GM19025 (cell line): ENCODE measurements around the gene KCNK5.

ENCODE experiments used
- ATAC-seq: cut with Tn5 transposase; IDR thresholded peaks from one replicate; pipeline ENCODE4 v1.9.1; 2021; ENCODE audit warnings: mild to moderate bottlenecking, low read depth, moderate library complexity; ENCODE audit not compliant: unreplicated experiment

The KCNK5 gene

DNA sequence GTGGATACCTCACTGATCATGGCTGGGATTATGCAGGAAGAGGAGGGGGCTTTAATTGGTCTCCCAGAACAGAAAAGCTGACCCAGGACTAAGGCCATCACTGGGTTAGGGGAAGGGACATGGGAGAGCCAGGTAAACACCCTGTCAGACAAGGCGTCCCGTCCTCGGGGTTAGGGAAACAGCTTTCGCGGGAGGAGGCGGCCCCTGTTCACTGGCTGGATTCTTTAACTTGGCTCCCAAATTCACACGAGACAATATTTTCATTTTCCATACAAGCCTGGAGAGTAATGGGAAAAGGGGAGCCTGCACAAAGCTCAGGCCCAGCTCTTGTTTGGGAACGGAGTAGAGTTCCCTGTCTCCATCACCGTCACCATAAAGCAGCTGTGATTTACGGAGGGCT is 29.3 kb downstream of the KCNK5 start:
- ATAC-seq: no peak

DNA sequence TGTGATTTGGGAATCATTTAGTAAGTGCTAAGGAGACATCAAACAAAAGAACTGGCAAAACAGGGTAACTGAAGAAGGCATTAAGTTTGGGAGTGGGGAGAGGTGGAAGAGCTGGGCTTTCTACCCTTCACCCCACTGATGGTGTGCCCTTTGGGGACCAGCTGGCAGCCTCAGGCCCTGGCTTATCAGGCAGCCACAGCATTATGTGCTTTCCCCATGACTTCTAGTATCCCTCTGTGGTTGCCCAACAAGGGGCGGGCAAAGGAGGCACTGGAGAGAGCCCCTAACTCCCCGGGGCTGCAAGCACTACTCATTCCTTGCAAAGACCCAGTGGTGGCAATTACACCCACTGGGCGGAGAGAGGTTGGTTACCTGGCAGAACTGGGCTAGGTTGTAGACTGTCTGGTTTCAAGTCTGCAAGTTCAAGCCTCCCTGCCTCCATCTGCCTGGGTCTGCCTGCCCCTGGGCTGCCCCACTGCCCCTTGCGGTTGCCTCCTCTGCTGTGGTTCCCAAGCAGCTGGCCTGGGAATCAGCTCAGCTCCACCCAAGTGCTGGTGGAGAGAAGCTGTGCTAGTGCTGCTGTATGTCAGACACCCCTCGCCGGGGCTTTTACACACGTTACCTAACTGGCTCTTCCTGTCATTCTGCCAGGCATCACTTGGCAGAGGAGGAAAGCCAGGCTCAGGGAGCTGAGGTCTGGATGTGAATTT is 29.9 kb downstream of the KCNK5 start:
- ATAC-seq: no peak

DNA sequence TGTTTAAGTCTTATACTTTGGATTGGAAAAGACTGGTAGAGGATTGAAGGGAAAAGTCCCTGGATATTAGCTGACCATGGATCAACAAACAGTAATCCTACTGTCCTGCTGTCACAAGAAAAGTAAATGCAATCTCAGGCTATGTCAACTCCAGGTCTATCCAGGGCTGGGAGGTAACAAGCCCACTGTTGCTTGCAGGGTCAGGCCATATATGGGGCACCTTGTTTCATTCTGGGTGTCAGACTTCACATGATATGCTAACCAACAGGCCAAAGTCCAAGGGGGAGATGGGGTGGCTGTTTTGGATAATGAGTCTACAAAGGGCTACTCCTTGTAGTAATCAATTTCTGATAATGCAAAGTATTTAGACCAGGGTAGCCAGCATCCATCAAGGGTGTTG is 30.7 kb downstream of the KCNK5 start:
- ATAC-seq: no peak

DNA sequence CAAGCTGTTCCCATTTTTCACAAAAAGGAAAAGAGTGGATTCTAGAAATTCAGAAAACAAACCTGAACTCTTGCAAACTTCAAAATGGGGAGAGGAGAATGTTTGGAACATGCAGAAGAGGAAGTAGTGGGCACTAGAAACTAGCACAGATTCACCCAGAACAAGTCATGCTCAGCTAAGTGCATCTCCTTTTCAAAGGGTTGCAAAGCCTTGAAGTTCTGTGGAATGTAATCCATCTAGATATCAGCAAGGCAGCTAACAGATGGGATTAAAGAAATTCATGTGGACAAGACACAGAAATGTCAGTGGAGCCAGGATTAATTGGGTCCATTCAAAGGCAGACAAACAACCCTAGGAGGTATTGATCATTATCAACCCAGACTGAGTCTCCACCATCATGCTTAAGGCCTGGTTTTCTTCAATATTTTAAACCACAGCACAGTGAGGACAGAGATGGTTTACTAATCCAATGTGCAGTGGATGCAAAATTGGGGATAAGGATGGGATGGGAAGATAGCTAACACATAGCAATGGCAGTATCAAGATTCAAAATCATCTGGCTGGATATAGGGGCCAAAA is 31.3 kb downstream of the KCNK5 start:
- no peak for ATAC-seq

DNA sequence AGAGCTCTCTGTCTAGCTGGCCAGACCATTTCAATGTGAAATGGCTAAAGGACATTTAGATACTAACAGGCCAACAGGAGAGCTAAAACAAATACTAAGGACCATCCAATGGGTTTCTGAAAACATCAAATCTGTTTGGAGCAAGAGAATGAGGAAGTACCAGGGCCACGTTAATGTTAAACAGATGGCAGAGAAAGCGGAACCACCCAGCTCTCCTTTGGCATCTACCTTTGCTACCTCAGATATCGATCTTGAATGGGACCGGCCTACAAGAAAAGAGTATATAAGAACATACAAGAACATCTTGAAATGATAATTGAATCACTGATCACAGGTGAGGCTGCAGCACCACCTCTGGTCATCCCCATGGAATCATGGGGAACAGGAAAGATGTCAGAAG is 31.8 kb downstream of the KCNK5 start:
- ATAC-seq: no peak

DNA sequence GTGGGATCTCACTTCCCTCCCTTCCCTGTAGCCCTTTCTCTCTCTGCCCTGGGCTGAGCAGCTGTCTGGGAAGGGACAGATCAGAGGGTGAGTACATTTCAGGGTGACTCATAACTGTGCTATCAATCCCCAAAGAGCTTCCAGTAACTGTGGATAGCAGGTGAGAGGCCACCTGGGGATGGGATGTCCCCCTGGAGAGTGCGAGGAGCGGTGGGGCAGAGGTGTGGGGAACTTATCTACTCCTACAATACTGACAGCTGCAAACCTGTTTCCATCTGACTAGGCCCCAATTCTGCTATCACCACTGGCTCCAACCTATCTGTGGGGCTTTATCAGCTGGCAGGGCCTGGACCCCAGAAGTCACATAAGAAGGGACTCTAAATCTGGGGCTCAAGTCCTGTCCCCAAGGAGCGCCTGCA is 32.6 kb downstream of the KCNK5 start:
- no peak for ATAC-seq

DNA sequence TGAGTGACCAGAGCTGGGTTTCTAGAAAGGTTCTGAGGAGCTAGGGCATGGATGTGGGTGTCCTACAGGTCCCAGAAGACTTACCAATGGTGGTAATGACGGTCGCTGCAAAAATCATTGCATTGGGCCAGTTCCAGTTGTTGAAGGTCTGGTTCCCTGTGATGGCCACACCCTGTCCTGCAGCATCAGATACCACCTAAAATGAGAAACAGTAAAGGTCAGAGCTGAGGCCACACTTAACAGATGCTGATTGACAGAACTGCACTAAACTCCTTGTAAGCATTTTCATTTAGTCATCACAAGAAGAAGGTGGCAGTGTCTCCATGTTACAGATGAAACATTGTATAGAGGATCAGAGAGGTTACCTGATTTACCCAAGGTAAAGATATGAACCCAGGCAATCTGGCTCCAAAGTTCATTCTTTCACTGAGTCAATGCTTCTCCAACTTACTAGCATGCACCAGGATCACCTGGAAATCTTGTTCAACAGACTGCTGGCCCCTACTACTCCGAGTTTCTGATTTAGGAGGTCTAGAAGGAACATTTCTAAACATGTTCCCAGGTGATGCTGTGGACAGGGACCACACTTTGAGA is 33.4 kb downstream of the KCNK5 start:
- no peak for ATAC-seq

DNA sequence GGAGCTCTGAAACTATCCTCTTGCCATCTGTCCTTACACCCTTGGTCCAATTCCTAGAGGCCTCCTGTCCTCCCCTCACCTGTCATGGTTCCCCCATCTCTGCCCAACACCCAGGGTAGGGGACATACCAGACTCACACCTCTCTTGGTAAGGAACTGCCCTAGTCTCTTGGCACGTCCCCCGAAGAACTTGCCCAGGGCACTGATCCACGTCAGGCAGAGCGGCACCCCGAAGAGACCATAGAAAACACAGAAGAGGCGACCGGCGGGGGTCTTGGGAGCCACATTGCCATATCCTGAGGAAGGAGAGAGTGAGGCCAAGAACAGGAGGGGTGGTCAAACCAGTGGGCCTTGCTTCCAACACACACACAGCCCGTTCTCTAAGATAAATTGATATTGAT is 34.8 kb downstream of the KCNK5 start:
- ATAC-seq: no peak

DNA sequence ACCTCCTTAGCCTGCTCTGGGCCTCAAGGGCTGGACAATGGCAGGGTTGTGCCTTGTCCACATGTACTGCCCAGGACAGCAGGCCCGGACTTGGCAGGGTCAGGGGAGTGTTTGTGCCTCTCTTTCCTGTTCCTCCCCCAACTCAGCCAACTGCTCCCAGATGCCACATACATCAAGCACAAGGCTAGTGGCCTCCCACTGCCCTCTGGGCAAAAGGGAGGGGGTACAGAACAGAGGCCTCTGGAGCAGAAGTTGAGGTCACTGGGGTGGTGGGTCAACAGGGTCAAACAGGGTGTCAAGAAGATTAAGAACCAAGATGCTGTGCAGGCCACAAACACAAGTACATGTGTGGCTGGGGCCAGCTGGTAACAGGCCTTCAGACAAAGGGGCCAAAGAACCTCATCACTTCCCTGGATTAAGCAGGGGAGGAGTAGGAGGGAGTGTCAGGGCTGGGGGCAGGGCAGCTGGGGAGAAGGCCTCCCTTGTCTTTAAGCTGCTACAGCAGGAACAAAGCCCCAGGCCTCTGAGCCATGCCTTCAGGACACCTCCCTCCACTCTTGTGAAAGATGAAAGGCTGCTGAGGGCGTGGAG is 36.0 kb downstream of the KCNK5 start:
- no peak for ATAC-seq

DNA sequence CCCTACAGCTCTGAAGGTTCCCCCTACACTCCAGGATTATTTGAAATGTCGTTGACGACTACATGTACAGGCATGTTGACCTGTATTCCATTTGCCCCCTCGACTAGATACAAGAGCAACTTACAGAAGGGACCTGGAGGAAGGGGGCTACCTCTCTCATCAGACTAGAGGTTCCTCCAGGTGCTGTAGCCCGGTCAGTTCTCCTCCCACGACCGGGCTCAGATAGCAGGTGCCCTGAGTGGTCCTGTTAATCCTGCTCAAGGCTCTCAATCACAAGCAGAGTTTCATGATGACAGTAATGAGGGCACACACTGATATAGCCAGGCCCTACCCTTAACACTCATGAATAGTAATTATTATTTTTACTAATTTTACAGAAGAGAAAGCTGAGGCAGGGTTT is 36.5 kb downstream of the KCNK5 start:
- ATAC-seq: no peak

DNA sequence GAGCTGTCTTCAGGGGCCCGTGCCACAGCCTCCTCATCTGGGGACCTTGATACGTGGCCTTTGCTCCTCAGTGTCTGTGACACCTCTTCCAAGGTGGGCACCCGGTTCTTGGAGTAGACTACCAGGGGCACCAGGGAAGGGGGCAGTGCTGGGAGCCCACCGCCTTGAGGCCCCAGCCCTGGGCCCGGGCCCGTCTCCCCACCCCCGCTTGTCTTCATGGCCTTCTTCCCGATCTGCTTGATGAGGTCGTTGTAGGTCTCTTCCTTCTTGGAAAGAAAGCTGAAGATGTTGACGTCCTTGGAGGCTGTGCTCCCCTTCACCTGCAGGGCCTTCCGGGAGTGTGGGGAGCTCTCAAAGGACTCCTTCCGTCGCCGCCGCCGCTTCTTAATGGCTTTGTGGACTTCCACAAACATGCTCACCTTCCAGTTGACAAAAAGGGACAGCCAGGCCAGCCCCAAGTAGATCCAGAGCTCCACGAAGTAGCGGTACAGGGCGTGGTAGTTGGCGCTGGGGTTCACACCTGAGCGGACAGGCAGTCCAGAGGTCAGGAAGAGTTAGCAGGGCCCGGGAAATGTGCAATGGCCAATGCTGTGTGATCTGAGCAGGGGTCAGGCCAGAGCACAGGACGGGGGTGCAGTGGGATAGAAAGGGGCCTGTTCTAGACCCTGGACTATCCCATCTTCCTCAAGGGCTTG is 37.9 kb downstream of the KCNK5 start:
- ATAC-seq: no peak

DNA sequence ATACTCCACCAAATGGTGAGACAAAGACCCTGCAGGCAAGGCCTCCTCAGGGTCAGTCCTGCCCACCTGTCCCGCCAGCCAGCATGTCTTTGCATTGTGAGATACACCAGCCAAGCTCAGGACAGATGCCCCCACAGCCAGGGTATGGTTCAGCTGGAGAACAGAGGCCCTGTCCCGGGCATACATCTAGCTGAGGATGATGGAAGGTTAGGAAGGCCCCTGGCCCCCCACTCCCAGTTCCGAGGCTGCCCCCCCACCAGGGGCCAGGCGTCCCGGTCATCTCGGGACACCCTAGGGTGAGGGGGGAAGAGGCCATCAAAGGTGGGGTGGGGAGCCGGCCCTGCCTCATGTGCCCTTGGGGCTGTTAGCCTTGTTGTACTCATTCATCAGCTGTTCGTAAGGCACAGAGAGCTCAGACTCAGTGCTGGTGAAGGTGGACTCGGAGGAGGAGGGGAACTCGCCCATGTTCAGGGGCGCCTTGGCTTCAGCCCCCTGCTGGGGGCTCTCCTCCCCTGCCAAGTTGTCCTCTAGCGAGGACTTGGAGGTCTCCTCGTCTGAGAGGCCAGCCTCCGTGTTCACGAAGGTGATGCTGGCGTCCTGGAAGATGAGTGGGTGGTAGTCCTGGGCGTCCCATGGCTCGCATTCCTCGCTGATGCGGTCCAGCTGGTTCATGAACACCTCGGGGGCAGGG is 38.6 kb downstream of the KCNK5 start:
- ATAC-seq: no peak

DNA sequence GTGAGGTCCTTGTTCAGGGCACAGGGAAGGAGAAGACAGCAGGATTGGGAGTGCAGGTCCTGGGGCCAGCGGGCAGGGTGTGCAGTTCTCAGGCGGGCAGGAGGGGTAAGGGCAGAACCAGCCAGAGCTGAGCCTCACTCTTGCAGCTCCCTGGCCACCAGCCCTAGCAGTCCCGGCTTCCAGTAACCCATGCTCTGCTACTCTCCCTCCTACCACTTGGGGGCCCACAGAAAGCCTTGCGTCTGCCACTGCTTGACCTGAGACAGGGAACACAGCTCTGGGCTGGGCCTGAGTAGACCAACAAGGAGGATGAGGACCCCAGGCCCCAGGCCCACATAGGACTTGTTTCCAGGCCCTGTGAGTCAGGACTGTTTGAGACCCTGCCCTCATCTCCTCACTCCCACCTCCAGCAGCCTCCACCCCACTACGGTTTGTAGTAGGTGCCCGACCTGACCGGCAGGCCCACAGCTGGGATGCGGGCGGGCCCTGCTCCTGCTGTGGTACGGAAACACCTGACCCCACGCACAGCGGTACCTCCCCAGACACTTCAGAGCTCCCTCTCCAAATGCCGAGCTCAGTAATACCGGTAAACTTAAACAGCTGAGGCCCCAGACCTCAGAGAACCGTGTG is 39.2 kb downstream of the KCNK5 start:
- ATAC-seq: no peak

DNA sequence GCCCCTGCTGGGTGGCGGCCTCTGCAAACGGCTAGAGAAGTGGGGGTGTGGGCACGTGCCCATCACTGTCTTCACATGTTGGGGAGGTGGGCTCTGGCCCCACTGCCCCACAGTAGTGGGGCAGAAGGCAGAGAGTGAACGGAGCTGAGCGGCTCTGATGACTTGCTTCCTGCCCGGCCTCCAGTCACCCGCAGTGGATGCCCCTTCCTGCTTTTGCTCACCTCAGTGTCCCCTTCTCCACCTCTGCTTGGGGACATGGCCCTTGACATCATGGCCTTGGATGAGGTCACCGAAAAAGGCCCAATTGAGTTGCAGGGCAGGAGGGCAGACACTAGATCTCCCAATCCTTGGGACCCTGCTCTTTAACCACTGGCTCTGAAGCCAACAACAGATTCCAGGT is 40.1 kb downstream of the KCNK5 start:
- ATAC-seq: no peak

DNA sequence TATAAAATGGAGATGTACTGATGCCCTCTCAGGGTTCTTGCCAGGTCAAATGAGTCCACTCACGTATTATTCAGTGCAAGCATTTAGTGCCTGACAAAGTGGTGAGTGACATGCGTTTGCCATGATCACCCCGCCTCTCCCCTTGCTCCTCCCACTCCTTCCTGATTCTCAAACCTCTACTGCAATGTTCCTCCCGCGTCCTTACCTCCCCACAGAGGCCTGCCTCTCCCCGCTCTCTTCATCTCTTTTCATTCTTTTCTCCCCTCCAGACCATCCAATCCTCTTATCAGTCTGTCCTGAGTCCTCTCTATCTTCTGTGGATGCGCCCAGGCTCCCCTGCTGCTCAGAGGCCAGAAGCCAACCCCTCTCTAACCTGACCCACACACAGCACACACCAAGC is 40.7 kb downstream of the KCNK5 start:
- ATAC-seq: no peak

DNA sequence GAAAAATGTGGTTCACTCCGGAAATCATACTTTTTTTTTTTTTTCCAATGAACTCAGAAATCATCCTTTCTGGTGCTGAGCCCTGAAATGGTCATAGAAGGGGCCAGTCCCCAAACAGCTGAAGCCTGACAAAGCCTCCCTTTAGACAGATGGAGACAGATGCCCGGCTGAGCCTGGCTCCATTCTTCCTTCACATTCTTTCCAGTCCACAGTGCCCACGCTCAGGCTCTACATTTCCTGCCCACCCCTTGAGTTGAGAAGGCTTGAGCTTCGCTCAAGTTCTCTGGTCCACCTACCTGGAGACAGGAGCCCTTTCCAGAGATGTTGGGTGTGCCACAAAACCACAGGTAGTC is 41.2 kb downstream of the KCNK5 start:
- ATAC-seq: no peak

DNA sequence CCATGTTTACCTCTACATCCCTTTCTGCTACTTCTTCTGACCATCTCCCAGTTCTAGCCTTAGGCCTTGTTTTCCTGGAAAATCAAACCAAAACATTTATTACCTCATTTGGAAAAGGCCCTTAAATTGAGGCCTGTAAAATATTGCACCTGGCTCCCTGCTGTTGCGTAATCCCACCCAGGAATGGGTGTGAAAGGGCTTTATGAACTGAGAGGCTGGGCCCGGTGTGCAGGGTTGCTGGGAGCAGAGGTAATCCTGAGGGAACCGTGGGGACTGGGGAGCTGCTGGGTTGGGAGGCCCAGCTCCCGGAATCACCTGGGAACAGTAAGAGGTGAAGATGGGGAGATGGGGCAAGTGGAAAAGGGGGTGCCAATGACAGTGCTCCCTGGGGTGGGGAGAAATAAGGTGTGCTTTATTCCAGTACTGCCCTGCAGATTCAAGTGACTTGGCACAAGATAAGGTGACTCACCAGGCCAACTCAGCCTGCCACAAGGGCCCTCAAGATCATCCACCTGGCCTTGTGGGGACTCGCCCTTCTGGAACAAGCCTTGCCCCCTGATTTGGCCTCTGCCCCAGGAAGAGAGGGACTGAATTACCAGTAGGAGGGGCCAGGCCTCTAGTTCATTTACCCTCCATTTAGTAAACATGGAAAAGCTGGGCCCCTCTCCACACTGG is 44.2 kb downstream of the KCNK5 start:
- no peak for ATAC-seq

DNA sequence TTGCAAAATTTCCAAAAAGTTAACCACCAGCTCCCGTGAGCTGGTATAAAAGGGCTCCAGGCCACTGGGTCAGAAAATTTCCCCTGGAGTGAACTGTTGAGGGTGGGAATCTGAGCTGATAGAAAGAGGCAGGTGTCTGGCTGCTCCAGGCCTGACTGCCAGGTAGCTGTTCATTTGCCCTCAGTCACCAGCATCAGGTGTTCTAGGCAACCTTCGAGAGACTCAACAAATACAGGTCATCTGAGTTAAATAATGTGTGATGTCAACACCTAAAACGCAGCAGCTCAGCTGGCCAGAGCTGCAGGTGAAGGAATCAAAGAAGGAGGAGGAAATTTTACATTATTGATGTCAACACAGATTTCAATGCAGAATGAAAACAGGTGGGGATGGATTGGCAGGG is 46.7 kb downstream of the KCNK5 start:
- ATAC-seq: no peak

DNA sequence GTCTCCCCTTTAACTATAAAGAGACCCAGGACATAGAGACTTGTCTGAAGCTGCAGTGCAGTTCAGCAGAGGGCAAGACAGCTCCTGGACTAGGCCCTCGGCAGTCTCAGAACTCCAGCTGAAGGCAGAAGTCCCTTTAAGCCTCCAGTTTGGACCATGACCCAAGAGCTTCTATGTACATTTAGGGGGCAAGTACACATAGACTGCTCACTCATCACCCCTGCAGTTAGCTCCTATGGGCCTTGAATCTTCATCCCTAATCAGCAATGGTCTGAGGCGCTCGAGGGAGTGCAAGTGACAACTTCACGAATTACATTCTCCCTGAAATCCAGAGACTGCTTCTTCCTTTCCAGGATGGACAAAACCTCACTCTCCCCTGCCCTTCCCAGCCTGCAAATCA is 47.4 kb downstream of the KCNK5 start:
- no peak for ATAC-seq

DNA sequence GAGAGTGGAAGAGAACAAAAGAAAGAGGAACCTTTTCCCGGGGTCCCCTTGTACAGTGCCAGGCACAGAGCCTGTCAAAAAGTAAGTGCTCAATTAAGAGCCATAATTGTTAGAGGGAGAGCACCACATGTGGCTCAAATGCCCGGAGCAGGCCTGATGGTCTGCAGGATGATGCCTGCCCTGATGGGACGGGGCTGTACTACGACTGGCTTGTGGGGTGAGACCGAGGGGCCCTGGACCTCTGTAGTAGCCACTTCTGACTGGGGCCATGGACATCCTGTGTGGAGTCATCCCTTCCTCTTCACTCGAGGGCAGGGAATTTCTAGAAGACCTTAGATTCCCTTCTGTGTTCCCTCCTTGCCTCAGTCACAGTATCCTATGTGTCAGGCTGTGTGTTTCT is 47.9 kb downstream of the KCNK5 start:
- ATAC-seq: no peak
